Activated CD8-positive, alpha-beta T cell treated with anti-CD3 and anti-CD28 coated beads, Interleukin-2, amount 10 ng/mL, durations not matched to agents 7 days and 5 days (primary cell): ENCODE results near the gene ZDHHC8. TPM values are rescaled to one million over a fixed set of nuclear protein-coding genes. Genes with fewer than 3 reads are reported as not detected.

Experiments
- ATAC-seq: fragments of 150-1000 bp; cut with Tn5 transposase; one replicate; pipeline ENCODE4 v1.10.0; 2021; ENCODE audit warnings: moderate library complexity
- CTCF ChIA-PET: fragments of 350-600 bp; sonication (Branson Sonifier 250); formaldehyde crosslinking; loops from one replicate; lab custom pipeline; 2021; ENCODE audit warnings: antibody characterized with exemption; lab: Charles Lee
- POLR2A ChIA-PET: fragments of 350-600 bp; sonication (Branson Sonifier 250); formaldehyde crosslinking; loops from one replicate; lab custom pipeline; 2021; ENCODE audit warnings: antibody characterized with exemption; lab: Charles Lee
- DNase-seq: peaks from one replicate; pipeline ENCODE4 v3.0.0-alpha.2; 2020
- H3K27ac Mint-ChIP-seq: one replicate; pipeline ENCODE4 v1.8.0; 2021; ENCODE audit warnings: mild to moderate bottlenecking, mixed read lengths
- H3K27me3 Mint-ChIP-seq: one replicate; pipeline ENCODE4 v1.8.0; 2021; ENCODE audit warnings: low read depth, mixed read lengths
- H3K36me3 Mint-ChIP-seq: one replicate; pipeline ENCODE4 v1.8.0; 2021; ENCODE audit warnings: low read depth, mixed read lengths
- H3K4me1 Mint-ChIP-seq: one replicate; pipeline ENCODE4 v1.8.0; 2021; ENCODE audit warnings: low read depth, mixed read lengths
- H3K4me3 Mint-ChIP-seq: one replicate; pipeline ENCODE4 v1.8.0; 2021; ENCODE audit warnings: mild to moderate bottlenecking, mixed read lengths
- H3K9me3 Mint-ChIP-seq: one replicate; pipeline ENCODE4 v1.8.0; 2022; ENCODE audit warnings: mixed read lengths; ENCODE audit not compliant: insufficient read depth
- total RNA-seq, 2 experiments: library from RNA; stranded (reverse); gene quantifications; one replicate each; pipeline ENCODE4 v1.2.3, GENCODE V29; 2021

Gene ZDHHC8
- total RNA-seq, 2 experiments from 2014 or later, result 60.5 to 65.5 TPM

DNA sequence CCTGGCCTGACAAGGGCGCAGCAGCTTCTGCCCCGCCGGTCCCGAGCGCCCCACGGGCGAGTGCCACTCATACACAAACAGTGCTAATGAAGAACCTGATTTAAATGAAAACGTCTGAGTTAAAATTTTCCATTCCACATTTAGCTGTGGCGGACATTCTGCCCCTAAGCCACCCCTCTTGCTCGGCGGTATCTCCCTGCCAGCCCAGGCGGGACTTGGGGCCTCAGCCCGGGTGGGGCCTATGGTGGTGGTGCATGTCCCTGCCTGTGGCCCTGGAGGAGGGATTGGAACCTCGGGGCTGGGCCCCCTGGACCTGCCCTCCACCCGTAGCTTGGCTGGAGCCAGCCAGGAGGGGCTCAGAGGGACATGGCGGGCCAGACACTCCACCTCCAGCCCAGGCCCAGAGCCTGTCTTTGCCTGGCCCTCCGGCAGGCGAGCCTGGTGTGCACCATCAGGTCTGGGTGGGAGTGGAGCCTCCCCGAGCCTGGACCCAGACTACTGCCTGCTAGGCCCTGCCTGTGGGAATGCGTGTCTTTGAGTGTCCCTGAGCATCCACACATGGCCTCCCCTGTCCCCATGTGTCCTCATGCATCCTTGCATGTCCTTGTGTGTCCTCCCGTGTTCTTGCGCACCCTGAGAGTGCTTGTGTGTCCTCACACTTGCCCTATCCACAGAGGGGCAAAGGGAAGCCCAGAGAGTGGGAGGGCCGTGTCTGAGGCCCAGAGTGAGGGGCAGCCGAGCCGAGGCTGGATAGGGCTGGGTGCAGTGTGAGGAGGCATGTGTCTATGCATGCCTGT, 4.4 kb downstream of the ZDHHC8 start:
- ChIA-PET CTCF (no interaction called here), POLR2A (no interaction called here)
- DNase-seq (no peak), ATAC-seq (no peak)
- Mint-ChIP-seq H3K27me3 (no peaks in the 10 kb centered on the region), H3K4me1 (peaks cover 15% of the 10 kb centered on the region), H3K27ac (no peak overlapping the region), H3K36me3 (no peaks in the 10 kb centered on the region), H3K4me3 (no peak overlapping the region), H3K9me3 (no peaks in the 10 kb centered on the region)

- Mint-ChIP-seq H3K27ac (no peak overlapping the region), H3K4me3 (no peak overlapping the region), H3K9me3 (no peaks in the 10 kb centered on the region), H3K4me1 (peaks cover 15% of the 10 kb centered on the region), H3K27me3 (no peaks in the 10 kb centered on the region), H3K36me3 (no peaks in the 10 kb centered on the region)
- DNase-seq (no peak), ATAC-seq (no peak)
- ChIA-PET POLR2A (no interaction called here), CTCF (no interaction called here)
Observed at GRCh38 chr22:20136603-20136873, 4.9 kb downstream of the ZDHHC8 start.

DNA sequence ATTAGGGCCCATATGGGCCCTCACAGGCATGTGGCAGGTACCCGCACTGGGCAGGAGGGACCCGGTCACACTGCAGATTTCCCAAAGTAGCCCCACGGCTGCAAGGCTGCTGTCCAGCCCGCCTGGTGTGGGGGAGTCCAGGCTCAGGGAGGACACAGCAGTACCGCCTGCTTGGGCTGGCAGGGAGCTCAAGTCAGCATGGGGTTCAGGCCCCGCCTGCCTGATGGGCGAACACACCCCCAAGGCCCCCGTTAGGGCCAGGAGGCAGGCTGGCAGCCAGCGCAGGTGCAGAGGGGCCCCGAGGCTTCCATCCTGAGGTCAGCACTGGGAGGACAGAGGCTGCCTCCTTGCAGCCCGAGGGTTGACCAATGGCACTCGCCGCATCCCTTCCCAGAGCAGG, 5.5 kb downstream of the ZDHHC8 start:
- Mint-ChIP-seq H3K4me1 (peaks cover 15% of the 10 kb centered on the region), H3K4me3 (no peak overlapping the region), H3K27ac (no peak overlapping the region), H3K36me3 (no peaks in the 10 kb centered on the region), H3K9me3 (no peaks in the 10 kb centered on the region), H3K27me3 (no peaks in the 10 kb centered on the region)
- POLR2A ChIA-PET, result no interaction called here
- ATAC-seq (no peak), DNase-seq (no peak)
- CTCF ChIA-PET, result interaction anchor here (0.6 to 1.3 kb wide), 2 partner anchors 183 to 916 kb away, joined by 3 read pairs; partner anchors contain the start of gene DGCR6L

GRCh38 chr22:20137671-20138416, 6.2 kb downstream of the ZDHHC8 start:
- H3K27me3 Mint-ChIP-seq, result no peaks in the 10 kb centered on the region
- peaks cover 10% of the 10 kb centered on the region for H3K4me1 Mint-ChIP-seq
- ChIA-PET POLR2A (no interaction called here), CTCF (interaction anchor here (0.6 to 1.3 kb wide), 2 partner anchors 182 to 915 kb away, joined by 3 read pairs; partner anchors contain the start of gene DGCR6L)
- ATAC-seq (no peak), DNase-seq (no peak)
- no peak overlapping the region for H3K27ac Mint-ChIP-seq
- H3K36me3 Mint-ChIP-seq, result no peaks in the 10 kb centered on the region
- H3K4me3 Mint-ChIP-seq, result no peak overlapping the region
- H3K9me3 Mint-ChIP-seq, result no peaks in the 10 kb centered on the region

- ChIA-PET CTCF (no interaction called here), POLR2A (interaction anchor here (0.5 kb wide), 1 partner anchor 1527 kb away, joined by 3 read pairs; the partner anchor contains the start of gene PPIL2)
- H3K4me1 Mint-ChIP-seq, result peaks cover 4% of the 10 kb centered on the region
- no peaks in the 10 kb centered on the region for H3K27me3 Mint-ChIP-seq
- H3K36me3 Mint-ChIP-seq, result no peaks in the 10 kb centered on the region
- no peak overlapping the region for H3K27ac Mint-ChIP-seq
- DNase-seq, result no peak
- H3K9me3 Mint-ChIP-seq, result no peaks in the 10 kb centered on the region
- no peak for ATAC-seq
- no peak overlapping the region for H3K4me3 Mint-ChIP-seq
Observed at GRCh38 chr22:20138417-20138738, 6.8 kb downstream of the ZDHHC8 start.

DNA sequence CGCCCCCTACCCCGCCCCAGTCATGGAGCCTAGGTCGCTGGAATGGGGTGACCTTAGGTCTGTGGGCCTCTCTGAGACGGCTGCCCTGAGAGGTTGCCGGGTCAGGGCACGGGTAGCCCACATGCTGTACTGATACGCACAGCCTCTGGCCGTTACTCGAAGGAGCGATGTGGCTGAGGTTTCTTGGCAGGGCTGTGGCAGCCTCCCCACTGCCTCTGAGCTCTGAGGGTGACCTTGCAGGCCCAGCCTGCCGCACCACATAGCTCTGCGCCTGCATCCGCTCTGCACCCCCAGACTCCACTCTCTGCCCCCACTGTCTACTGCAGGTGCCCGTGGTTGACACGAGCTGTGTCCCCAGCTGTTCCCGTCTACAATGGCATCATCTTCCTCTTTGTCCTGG, 7.3 kb downstream of the ZDHHC8 start:
- no peak overlapping the region for H3K27ac Mint-ChIP-seq
- no peak overlapping the region for H3K4me3 Mint-ChIP-seq
- CTCF ChIA-PET, result no interaction called here
- H3K4me1 Mint-ChIP-seq, result peaks cover under 1% of the 10 kb centered on the region
- H3K27me3 Mint-ChIP-seq, result no peaks in the 10 kb centered on the region
- DNase-seq (no peak), ATAC-seq (no peak)
- POLR2A ChIA-PET, result interaction anchor here (0.5 kb wide), 1 partner anchor 1527 kb away, joined by 3 read pairs; the partner anchor contains the start of gene PPIL2
- H3K36me3 Mint-ChIP-seq, result no peaks in the 10 kb centered on the region
- H3K9me3 Mint-ChIP-seq, result no peaks in the 10 kb centered on the region

DNA sequence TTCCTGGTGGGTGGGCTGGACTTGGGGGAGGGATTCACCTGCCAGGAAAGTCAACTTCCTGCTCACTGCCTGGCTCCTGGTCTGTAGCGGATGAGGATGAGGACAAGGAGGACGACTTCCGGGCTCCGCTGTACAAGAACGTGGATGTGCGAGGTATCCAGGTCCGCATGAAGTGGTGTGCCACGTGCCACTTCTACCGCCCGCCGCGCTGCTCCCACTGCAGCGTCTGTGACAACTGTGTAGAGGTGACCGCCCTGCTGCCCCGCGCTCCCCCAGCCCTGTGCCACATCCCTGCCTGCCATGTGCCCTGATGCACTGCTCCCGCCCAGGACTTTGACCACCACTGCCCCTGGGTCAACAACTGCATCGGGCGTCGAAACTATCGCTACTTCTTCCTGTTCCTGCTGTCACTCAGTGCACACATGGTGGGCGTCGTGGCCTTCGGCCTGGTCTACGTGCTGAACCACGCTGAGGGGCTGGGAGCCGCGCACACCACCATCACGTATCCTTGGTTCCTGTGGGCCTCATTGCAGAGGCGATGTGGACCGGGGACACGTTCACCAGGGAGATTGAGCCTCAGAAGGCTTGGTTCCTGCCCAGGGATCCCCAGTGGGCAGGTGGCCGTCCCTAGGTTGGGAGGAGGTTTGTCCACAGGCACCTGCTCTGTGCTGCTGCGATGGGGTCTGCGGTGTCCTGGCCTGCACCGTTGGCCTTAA, 7.9 kb downstream of the ZDHHC8 start:
- ATAC-seq (no peak), DNase-seq (no peak)
- Mint-ChIP-seq H3K4me3 (no peak overlapping the region), H3K4me1 (no peaks in the 10 kb centered on the region), H3K36me3 (no peaks in the 10 kb centered on the region), H3K27ac (no peak overlapping the region), H3K9me3 (no peaks in the 10 kb centered on the region), H3K27me3 (no peaks in the 10 kb centered on the region)
- ChIA-PET POLR2A (no interaction called here), CTCF (no interaction called here)

GRCh38 chr22:20140107-20140445, 8.5 kb downstream of the ZDHHC8 start:
- Mint-ChIP-seq H3K36me3 (no peaks in the 10 kb centered on the region), H3K4me1 (no peaks in the 10 kb centered on the region), H3K9me3 (no peaks in the 10 kb centered on the region), H3K27me3 (no peaks in the 10 kb centered on the region), H3K4me3 (no peak overlapping the region), H3K27ac (no peak overlapping the region)
- ATAC-seq (no peak), DNase-seq (no peak)
- CTCF ChIA-PET, result no interaction called here
- POLR2A ChIA-PET, result no interaction called here

GRCh38 chr22:20140521-20140964, 8.9 kb downstream of the ZDHHC8 start:
- no peaks in the 10 kb centered on the region for H3K4me1 Mint-ChIP-seq
- no peaks in the 10 kb centered on the region for H3K9me3 Mint-ChIP-seq
- ChIA-PET CTCF (no interaction called here), POLR2A (no interaction called here)
- ATAC-seq (no peak), DNase-seq (no peak)
- no peaks in the 10 kb centered on the region for H3K36me3 Mint-ChIP-seq
- no peaks in the 10 kb centered on the region for H3K27me3 Mint-ChIP-seq
- no peak overlapping the region for H3K4me3 Mint-ChIP-seq
- no peak overlapping the region for H3K27ac Mint-ChIP-seq

DNA sequence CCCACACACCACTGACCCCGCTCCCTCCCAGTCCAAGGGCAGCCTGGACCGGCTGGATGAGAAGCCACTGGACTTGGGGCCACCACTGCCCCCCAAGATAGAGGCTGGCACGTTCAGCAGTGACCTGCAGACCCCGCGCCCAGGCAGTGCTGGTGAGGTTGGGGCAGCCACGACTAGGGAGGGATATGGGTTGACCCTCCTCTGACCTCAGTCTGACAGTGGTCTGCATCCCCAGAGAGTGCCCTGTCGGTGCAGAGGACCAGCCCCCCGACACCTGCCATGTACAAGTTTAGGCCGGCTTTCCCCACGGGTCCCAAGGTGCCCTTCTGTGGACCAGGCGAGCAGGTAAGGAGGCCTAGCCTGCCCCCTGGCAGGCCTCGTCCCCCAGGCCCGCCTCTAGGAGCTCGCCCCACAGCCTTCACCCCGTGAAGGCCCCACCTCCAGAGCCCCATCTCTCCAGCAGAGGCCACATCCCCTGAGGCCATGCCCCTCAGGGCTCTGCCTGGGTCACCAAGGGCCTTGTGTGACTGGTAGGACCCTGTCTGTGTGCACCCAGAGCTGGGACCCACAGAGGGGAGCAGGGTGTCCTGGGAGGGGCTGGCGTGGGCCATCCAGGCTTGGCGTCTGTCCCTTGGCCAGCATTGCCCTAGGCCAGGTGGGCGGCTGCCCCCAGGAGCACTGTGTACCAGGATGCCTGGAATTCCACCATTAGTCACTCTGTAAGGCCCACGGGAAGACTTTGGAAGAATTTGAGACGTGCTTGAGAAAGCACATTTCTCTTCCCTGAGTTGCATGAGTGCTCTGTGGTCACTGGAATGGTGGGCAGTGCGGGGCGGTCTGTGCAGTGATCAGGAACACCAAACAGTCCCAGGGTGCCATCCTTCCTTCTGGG, 9.8 kb downstream of the ZDHHC8 start:
- CTCF ChIA-PET, result no interaction called here
- ATAC-seq, result no peak
- Mint-ChIP-seq H3K27ac (no peak overlapping the region), H3K4me1 (peaks cover 1% of the 10 kb centered on the region), H3K9me3 (no peaks in the 10 kb centered on the region), H3K27me3 (no peaks in the 10 kb centered on the region), H3K4me3 (no peak overlapping the region), H3K36me3 (no peaks in the 10 kb centered on the region)
- no peak for DNase-seq
- POLR2A ChIA-PET, result no interaction called here

DNA sequence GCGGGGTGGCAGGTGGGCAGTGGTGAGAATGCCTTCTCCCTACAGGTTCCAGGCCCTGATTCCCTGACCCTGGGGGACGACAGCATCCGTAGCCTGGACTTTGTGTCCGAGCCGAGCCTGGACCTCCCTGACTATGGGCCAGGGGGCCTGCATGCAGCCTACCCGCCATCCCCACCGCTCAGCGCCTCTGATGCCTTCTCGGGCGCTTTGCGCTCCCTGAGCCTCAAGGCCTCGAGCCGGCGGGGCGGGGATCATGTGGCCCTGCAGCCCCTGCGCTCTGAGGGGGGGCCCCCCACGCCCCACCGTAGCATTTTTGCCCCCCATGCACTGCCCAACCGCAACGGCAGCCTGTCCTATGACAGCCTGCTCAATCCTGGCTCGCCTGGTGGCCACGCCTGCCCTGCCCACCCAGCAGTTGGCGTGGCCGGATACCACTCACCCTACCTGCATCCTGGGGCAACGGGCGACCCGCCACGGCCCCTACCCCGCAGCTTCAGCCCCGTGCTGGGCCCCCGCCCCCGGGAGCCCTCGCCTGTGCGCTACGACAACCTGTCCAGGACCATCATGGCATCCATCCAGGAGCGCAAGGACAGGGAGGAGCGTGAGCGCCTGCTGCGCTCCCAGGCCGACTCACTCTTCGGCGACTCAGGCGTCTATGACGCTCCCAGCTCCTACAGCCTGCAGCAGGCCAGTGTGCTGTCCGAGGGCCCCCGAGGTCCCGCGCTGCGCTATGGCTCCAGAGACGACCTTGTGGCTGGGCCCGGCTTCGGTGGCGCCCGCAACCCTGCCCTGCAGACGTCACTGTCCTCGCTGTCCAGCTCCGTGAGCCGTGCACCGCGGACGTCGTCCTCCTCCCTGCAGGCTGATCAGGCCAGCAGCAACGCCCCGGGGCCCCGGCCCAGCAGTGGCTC, 11.4 kb downstream of the ZDHHC8 start:
- H3K4me3 Mint-ChIP-seq, result no peak overlapping the region
- ATAC-seq (no peak), DNase-seq (no peak)
- H3K4me1 Mint-ChIP-seq, result peaks cover 5% of the 10 kb centered on the region
- H3K27ac Mint-ChIP-seq, result no peak overlapping the region
- H3K9me3 Mint-ChIP-seq, result no peaks in the 10 kb centered on the region
- no peaks in the 10 kb centered on the region for H3K27me3 Mint-ChIP-seq
- ChIA-PET POLR2A (no interaction called here), CTCF (no interaction called here)
- H3K36me3 Mint-ChIP-seq, result no peaks in the 10 kb centered on the region
